ENCODE results near the gene TNFAIP8L2.
"Not testable (repeated sequence)": the region's sequence is repeated elsewhere in the genome, so short reads cannot be mapped to it uniquely, and the experiment has no call there.

DNA sequence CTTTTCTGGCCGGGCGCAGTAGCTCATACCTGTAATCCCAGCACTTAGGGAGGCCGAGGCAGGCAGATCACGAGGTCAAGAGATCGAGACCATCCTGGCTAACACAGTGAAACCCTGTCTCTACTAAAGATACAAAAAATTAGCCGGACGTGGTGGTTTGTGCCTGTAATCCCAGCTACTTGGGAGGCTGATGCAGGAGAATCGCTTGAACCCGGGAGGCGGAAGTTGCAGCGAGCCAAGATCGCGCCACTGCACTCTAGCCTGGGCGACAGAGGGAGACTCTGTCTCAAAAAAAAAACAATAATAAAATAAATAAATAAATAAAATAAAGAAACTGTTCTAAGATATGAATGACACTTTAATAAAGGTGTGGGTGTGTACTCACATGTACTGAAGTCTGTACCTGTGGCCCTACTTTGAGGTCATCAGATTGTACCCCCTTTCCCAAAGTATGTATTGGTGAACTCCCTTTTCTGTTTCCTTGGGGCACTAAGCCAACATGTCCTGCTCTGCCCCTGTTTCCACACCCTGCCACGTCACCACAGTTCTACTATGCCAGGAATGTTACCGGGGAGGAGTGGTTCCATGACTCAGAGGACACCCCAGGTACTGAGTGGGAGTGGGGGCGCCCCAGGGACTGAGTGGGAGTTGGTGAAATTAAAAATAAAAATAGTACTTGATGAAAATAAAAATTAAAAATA lies 38.6 kb downstream of the TNFAIP8L2 start:
- TF ChIP-seq EZH2 (IDR thresholded peaks at IDR 0.05; ENCODE audit: low read depth) = not testable (repeated sequence)
- TF ChIP-seq, protein P1, sequence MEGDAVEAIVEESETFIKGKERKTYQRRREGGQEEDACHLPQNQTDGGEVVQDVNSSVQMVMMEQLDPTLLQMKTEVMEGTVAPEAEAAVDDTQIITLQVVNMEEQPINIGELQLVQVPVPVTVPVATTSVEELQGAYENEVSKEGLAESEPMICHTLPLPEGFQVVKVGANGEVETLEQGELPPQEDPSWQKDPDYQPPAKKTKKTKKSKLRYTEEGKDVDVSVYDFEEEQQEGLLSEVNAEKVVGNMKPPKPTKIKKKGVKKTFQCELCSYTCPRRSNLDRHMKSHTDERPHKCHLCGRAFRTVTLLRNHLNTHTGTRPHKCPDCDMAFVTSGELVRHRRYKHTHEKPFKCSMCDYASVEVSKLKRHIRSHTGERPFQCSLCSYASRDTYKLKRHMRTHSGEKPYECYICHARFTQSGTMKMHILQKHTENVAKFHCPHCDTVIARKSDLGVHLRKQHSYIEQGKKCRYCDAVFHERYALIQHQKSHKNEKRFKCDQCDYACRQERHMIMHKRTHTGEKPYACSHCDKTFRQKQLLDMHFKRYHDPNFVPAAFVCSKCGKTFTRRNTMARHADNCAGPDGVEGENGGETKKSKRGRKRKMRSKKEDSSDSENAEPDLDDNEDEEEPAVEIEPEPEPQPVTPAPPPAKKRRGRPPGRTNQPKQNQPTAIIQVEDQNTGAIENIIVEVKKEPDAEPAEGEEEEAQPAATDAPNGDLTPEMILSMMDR (conservative IDR thresholded peaks at IDR 0.05) = not testable (repeated sequence)
